ENCODE measurements around the gene EIF4B. TPM values are rescaled to one million over a fixed set of nuclear protein-coding genes. Genes with fewer than 3 reads are reported as not detected.

The EIF4B gene
- total and polyA plus RNA-seq, 2 experiments from 2014 or later = 141 to 584 TPM

DNA sequence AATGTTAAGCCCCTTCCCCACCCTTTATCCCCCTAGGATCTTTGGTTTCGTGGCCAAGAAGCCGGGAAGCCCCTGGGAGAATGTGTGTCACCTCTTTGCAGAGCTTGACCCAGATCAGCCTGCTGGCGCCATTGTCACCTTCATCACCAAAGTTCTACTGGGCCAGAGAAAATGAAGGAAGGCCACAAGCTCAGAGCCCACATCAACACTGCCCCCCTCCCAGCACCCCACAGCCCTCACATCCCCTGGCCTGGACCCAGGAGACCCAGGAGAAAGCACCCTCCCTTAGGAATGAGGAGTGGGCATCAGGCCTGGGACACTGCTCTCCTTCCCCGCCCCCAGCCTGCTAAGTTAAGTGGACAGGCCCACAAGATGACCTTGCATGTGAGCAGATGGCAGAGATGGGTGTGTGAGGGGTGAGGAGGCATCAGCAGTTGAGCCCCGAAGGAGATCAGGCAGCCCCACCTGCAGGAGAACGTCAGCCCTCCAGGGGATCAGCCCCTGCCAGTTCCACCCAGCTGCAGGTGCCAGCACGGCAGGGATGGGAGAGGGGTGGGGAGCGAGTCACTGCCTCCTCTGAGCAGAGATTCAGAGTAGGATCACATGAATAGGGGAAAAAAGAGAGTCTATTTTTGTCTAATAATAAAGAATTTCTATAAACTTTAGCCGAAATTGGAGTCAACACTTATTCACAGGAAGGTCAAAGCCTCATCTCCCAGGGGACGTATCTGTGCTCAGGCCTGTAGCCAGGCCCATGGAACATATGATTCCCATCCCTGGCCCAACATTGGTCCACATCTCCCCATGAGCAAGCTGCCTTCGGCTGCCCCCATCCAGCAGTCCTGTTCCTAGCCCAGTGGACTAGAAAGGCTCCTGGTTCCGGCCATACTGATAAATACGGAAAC, 57.7 kb downstream of the EIF4B start:
- H3K27ac Mint-ChIP-seq = no peak overlapping the region
- peaks cover 3% of the 10 kb centered on the region; the same call in 1 of the 3 replicates for H3K36me3 Mint-ChIP-seq (ENCODE audit: low read depth)
- Histone ChIP-seq H4K20me1 (replicated peaks; ENCODE audit: insufficient read depth) (no peaks in the 10 kb centered on the region), H3K79me2 (replicated peaks; ENCODE audit: insufficient read depth) (no peaks in the 10 kb centered on the region), H3K27ac (ENCODE audit: low read depth) (no peak overlapping the region), H3K36me3 (ENCODE audit: insufficient read depth) (no peaks in the 10 kb centered on the region; the same call in 1 of the 2 replicates), H3F3A (replicated peaks; ENCODE audit: low read depth) (no peaks in the 10 kb centered on the region), H2AFZ (no peak overlapping the region), H3K4me3 (no peak overlapping the region), H3K9me2 (ENCODE audit: insufficient read depth) (no peaks in the 10 kb centered on the region), H3K4me2 (no peak overlapping the region), H3K4me1 (ENCODE audit: insufficient read depth) (peaks cover 4% of the 10 kb centered on the region; the same call in 1 of the 2 replicates), H3K27me3 (ENCODE audit: insufficient read depth) (no peaks in the 10 kb centered on the region)
- ATAC-seq = no peak
- H3K9me3 Mint-ChIP-seq = no peaks in the 10 kb centered on the region
- no peak overlapping the region for H3K4me3 Mint-ChIP-seq
- peaks cover 19% of the 10 kb centered on the region for H3K4me1 Mint-ChIP-seq
- no peak for DNase-seq (ENCODE audit: low spot score)
- TF ChIP-seq ZNF114 (CRISPR knock-in tag; IDR thresholded peaks at IDR 0.05) (no peak), EZH2 (IDR thresholded peaks at IDR 0.05; ENCODE audit: low read depth, unreplicated experiment) (no peak), EZH2phosphoT487 (IDR thresholded peaks at IDR 0.05; ENCODE audit: unreplicated experiment) (no peak), NANOG (IDR thresholded peaks at IDR 0.05; ENCODE audit: borderline replicate concordance) (no peak), ZNF331 (CRISPR knock-in tag; IDR thresholded peaks at IDR 0.05; ENCODE audit: low read depth) (no peak), STAT1 (IDR thresholded peaks at IDR 0.05; ENCODE audit: unreplicated experiment) (no peak), CREB1 (CRISPR knock-in tag; IDR thresholded peaks at IDR 0.05; ENCODE audit: low read depth) (no peak), POLR2AphosphoS5 (IDR thresholded peaks at IDR 0.05; ENCODE audit: low read depth) (no peak), JUNB (IDR thresholded peaks at IDR 0.05; ENCODE audit: unreplicated experiment) (no peak)
- TF ChIP-seq, protein P1, sequence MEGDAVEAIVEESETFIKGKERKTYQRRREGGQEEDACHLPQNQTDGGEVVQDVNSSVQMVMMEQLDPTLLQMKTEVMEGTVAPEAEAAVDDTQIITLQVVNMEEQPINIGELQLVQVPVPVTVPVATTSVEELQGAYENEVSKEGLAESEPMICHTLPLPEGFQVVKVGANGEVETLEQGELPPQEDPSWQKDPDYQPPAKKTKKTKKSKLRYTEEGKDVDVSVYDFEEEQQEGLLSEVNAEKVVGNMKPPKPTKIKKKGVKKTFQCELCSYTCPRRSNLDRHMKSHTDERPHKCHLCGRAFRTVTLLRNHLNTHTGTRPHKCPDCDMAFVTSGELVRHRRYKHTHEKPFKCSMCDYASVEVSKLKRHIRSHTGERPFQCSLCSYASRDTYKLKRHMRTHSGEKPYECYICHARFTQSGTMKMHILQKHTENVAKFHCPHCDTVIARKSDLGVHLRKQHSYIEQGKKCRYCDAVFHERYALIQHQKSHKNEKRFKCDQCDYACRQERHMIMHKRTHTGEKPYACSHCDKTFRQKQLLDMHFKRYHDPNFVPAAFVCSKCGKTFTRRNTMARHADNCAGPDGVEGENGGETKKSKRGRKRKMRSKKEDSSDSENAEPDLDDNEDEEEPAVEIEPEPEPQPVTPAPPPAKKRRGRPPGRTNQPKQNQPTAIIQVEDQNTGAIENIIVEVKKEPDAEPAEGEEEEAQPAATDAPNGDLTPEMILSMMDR (conservative IDR thresholded peaks at IDR 0.05; ENCODE audit: low read depth in 2 of 2) = no peak
- TF ChIP-seq, protein P2, sequence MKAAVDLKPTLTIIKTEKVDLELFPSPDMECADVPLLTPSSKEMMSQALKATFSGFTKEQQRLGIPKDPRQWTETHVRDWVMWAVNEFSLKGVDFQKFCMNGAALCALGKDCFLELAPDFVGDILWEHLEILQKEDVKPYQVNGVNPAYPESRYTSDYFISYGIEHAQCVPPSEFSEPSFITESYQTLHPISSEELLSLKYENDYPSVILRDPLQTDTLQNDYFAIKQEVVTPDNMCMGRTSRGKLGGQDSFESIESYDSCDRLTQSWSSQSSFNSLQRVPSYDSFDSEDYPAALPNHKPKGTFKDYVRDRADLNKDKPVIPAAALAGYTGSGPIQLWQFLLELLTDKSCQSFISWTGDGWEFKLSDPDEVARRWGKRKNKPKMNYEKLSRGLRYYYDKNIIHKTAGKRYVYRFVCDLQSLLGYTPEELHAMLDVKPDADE (IDR thresholded peaks at IDR 0.05) = no peak
- TF ChIP-seq, protein P3, sequence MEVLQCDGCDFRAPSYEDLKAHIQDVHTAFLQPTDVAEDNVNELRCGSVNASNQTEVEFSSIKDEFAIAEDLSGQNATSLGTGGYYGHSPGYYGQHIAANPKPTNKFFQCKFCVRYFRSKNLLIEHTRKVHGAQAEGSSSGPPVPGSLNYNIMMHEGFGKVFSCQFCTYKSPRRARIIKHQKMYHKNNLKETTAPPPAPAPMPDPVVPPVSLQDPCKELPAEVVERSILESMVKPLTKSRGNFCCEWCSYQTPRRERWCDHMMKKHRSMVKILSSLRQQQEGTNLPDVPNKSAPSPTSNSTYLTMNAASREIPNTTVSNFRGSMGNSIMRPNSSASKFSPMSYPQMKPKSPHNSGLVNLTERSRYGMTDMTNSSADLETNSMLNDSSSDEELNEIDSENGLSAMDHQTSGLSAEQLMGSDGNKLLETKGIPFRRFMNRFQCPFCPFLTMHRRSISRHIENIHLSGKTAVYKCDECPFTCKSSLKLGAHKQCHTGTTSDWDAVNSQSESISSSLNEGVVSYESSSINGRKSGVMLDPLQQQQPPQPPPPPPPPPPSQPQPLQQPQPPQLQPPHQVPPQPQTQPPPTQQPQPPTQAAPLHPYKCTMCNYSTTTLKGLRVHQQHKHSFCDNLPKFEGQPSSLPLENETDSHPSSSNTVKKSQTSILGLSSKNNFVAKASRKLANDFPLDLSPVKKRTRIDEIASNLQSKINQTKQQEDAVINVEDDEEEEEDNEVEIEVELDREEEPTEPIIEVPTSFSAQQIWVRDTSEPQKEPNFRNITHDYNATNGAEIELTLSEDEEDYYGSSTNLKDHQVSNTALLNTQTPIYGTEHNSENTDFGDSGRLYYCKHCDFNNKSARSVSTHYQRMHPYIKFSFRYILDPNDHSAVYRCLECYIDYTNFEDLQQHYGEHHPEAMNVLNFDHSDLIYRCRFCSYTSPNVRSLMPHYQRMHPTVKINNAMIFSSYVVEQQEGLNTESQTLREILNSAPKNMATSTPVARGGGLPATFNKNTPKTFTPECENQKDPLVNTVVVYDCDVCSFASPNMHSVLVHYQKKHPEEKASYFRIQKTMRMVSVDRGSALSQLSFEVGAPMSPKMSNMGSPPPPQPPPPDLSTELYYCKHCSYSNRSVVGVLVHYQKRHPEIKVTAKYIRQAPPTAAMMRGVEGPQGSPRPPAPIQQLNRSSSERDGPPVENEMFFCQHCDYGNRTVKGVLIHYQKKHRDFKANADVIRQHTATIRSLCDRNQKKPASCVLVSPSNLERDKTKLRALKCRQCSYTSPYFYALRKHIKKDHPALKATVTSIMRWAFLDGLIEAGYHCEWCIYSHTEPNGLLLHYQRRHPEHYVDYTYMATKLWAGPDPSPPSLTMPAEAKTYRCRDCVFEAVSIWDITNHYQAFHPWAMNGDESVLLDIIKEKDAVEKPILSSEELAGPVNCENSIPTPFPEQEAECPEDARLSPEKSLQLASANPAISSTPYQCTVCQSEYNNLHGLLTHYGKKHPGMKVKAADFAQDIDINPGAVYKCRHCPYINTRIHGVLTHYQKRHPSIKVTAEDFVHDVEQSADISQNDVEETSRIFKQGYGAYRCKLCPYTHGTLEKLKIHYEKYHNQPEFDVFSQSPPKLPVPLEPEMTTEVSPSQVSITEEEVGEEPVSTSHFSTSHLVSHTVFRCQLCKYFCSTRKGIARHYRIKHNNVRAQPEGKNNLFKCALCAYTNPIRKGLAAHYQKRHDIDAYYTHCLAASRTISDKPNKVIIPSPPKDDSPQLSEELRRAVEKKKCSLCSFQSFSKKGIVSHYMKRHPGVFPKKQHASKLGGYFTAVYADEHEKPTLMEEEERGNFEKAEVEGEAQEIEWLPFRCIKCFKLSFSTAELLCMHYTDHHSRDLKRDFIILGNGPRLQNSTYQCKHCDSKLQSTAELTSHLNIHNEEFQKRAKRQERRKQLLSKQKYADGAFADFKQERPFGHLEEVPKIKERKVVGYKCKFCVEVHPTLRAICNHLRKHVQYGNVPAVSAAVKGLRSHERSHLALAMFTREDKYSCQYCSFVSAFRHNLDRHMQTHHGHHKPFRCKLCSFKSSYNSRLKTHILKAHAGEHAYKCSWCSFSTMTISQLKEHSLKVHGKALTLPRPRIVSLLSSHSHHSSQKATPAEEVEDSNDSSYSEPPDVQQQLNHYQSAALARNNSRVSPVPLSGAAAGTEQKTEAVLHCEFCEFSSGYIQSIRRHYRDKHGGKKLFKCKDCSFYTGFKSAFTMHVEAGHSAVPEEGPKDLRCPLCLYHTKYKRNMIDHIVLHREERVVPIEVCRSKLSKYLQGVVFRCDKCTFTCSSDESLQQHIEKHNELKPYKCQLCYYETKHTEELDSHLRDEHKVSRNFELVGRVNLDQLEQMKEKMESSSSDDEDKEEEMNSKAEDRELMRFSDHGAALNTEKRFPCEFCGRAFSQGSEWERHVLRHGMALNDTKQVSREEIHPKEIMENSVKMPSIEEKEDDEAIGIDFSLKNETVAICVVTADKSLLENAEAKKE (CRISPR knock-in tag; IDR thresholded peaks at IDR 0.05) = no peak
- TF ChIP-seq, protein P4, sequence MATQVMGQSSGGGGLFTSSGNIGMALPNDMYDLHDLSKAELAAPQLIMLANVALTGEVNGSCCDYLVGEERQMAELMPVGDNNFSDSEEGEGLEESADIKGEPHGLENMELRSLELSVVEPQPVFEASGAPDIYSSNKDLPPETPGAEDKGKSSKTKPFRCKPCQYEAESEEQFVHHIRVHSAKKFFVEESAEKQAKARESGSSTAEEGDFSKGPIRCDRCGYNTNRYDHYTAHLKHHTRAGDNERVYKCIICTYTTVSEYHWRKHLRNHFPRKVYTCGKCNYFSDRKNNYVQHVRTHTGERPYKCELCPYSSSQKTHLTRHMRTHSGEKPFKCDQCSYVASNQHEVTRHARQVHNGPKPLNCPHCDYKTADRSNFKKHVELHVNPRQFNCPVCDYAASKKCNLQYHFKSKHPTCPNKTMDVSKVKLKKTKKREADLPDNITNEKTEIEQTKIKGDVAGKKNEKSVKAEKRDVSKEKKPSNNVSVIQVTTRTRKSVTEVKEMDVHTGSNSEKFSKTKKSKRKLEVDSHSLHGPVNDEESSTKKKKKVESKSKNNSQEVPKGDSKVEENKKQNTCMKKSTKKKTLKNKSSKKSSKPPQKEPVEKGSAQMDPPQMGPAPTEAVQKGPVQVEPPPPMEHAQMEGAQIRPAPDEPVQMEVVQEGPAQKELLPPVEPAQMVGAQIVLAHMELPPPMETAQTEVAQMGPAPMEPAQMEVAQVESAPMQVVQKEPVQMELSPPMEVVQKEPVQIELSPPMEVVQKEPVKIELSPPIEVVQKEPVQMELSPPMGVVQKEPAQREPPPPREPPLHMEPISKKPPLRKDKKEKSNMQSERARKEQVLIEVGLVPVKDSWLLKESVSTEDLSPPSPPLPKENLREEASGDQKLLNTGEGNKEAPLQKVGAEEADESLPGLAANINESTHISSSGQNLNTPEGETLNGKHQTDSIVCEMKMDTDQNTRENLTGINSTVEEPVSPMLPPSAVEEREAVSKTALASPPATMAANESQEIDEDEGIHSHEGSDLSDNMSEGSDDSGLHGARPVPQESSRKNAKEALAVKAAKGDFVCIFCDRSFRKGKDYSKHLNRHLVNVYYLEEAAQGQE (IDR thresholded peaks at IDR 0.05; ENCODE audit: unreplicated experiment) = no peak
- H3K27me3 Mint-ChIP-seq (ENCODE audit: insufficient read depth, low read depth, poor library complexity) = peaks cover 13% of the 10 kb centered on the region
